Left ventricle myocardium inferior (tissue), 1 donor: Measurements from ENCODE around the gene CPNE7. TPM values are rescaled to one million over a fixed set of nuclear protein-coding genes. Genes with fewer than 3 reads are reported as not detected.

ENCODE experiments used
- DNase-seq: peaks from one replicate; pipeline ENCODE4 v3.0.0-alpha.2; 2020
- H3K27ac ChIP-seq: fragments of 200-600 bp; replicated peaks from 2 replicates; pipeline ENCODE4 v1.8.0; 2021
- H3K27me3 ChIP-seq: fragments of 200-600 bp; 2 replicates; pipeline ENCODE4 v1.8.0; 2021; ENCODE audit warnings: low read depth
- H3K36me3 ChIP-seq: fragments of 200-600 bp; 2 replicates; pipeline ENCODE4 v1.8.0; 2021
- H3K4me1 ChIP-seq: fragments of 200-600 bp; 2 replicates; pipeline ENCODE4 v1.8.0; 2021
- H3K4me3 ChIP-seq: fragments of 200-600 bp; 2 replicates; pipeline ENCODE4 v1.8.0; 2021; ENCODE audit warnings: mild to moderate bottlenecking, moderate library complexity
- H3K9me3 ChIP-seq: fragments of 200-600 bp; replicated peaks from 2 replicates; pipeline ENCODE4 v1.8.0; 2021
- intact Hi-C: fragments of 100-400 bp; cut with micrococcal nuclease; formaldehyde crosslinking; loops from one replicate; pipeline ENCODE4 v1.11.0; 2022
- total RNA-seq: library from RNA; stranded (reverse); fragmentation: NEBNext Ultra II Directional; extraction: Animal tissue kit (Norgen Biotek cat#: 25700); gene quantifications from one replicate; pipeline ENCODE4 v1.2.1, GENCODE V29; 2021
- TF ChIP-seq, protein P1 (sequence below): fragments of 200-600 bp; IDR thresholded peaks from 2 replicates; pipeline ENCODE4 v1.8.0; 2021; ENCODE audit warnings: antibody characterized with exemption, mild to moderate bottlenecking, borderline replicate concordance
- donor health status: DM: no; HTN: yes; CAD: no; lungs with severe emphysema.

The CPNE7 gene
- total RNA-seq, 1 donor from 2014 or later = not detected

DNA sequence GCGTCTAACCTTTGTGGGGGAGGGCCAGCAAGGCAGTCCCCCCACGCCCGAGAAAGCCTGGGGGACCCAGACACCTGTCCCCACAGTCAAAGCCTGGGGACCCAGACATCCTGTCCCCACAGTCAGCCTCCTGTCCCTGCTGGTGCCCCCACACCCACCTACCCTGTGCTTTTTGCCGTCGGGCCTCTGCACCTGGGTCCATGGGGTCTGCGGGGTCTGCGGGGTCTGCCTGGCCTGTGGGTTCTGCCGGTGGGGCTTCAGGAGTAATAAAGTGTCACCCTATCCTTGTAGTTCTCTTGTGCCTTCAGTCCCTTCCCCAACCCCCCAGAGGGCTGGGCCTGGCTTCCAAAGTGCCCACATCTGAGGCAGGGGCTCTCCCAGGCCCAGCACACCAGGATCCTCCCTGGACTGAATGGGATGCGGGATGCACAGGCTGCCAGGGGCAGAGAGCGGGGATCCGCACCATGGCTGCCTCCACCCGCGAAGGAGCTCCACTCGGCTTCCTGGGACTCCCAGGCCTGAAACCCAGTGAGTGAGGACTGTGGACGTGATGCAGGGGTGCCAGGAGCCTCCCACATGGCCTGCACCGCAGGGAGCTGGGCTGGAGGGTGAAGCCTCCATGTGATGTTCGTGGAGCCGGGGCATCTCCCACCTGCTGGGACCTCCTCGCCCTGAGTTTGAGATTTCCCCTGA, 21.5 kb downstream of the CPNE7 start:
- peaks cover 5% of the 10 kb centered on the region for H3K27me3 ChIP-seq
- no peaks in the 10 kb centered on the region for H3K36me3 ChIP-seq
- peaks cover under 1% of the 10 kb centered on the region for H3K4me1 ChIP-seq
- no peak for DNase-seq
- TF ChIP-seq, protein P1, sequence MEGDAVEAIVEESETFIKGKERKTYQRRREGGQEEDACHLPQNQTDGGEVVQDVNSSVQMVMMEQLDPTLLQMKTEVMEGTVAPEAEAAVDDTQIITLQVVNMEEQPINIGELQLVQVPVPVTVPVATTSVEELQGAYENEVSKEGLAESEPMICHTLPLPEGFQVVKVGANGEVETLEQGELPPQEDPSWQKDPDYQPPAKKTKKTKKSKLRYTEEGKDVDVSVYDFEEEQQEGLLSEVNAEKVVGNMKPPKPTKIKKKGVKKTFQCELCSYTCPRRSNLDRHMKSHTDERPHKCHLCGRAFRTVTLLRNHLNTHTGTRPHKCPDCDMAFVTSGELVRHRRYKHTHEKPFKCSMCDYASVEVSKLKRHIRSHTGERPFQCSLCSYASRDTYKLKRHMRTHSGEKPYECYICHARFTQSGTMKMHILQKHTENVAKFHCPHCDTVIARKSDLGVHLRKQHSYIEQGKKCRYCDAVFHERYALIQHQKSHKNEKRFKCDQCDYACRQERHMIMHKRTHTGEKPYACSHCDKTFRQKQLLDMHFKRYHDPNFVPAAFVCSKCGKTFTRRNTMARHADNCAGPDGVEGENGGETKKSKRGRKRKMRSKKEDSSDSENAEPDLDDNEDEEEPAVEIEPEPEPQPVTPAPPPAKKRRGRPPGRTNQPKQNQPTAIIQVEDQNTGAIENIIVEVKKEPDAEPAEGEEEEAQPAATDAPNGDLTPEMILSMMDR = no peak
- H3K27ac ChIP-seq = no peak overlapping the region
- intact Hi-C loops = no loop called here
- no peaks in the 10 kb centered on the region for H3K9me3 ChIP-seq
- H3K4me3 ChIP-seq = no peak overlapping the region

DNA sequence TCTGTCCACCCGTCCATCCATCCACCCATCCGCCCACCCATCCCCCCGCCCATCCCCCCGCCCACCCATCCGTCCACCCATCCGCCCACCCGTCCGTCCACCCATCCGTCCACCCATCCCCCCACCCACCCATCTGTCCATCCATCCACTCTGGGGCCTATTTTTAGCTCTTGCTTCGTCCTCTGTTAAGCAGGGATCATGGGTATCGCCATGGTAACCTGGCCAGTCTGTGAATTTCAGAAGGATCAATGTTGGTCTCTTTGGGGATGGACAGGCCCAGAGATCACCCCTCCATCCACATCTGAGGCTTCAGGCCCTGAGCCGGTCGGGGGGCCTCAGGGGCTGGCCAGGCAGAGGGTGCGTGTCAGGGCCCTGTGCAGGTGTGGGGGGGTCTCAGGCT, 22.6 kb downstream of the CPNE7 start:
- Histone ChIP-seq H3K27ac (no peak overlapping the region), H3K36me3 (no peaks in the 10 kb centered on the region), H3K27me3 (peaks cover 16% of the 10 kb centered on the region), H3K4me1 (peaks cover 9% of the 10 kb centered on the region), H3K4me3 (no peak overlapping the region), H3K9me3 (no peaks in the 10 kb centered on the region)
- DNase-seq = no peak
- intact Hi-C loops = no loop called here
- TF ChIP-seq, protein P1 = no peak

DNA sequence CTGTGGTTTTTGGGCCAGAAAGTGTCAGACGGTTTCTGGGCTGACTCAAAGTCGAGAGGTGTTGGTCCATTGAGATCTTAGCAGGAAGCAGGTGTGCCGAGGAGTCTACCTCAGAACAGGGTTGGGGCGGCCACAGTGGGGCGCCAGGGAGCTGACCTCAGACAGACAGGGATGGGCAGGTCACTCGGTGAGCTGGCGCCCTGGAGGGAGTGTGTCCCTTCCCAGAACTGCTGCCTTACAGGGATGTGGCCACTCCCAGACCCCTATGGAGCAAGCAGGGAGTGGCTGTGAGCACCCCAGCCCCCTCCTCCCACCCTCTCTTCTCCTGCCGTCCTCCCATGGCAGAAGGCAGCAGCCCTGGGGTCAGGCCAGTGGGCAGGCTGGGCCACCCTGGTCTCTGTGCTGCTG, 23.9 kb downstream of the CPNE7 start:
- H3K4me1 ChIP-seq = peaks cover 9% of the 10 kb centered on the region
- H3K27me3 ChIP-seq = peaks cover 20% of the 10 kb centered on the region
- TF ChIP-seq, protein P1 = no peak
- no peak overlapping the region for H3K27ac ChIP-seq
- H3K9me3 ChIP-seq = no peaks in the 10 kb centered on the region
- DNase-seq = no peak
- no peak overlapping the region for H3K4me3 ChIP-seq
- H3K36me3 ChIP-seq = no peaks in the 10 kb centered on the region
- intact Hi-C loops = no loop called here

DNA sequence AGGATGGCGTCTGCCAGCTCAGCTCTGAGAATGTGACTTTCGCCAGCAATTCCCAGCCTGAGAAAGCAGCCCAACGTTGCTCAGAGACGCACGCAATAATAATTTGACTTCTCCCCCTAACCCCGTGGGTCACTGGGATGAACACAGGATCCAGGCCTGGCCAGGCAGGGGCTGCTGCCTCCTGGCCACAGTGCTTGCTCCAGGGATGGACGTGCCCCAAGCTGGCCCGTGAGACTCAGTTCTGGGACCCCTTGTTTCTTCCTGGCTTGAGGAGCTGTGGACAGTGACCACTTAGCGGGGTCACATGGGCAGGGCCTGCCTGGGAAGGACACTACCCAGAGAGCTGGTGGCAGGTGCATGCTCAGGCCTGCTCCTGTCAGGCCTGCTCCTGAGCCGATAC, 24.3 kb downstream of the CPNE7 start:
- intact Hi-C loops = no loop called here

DNA sequence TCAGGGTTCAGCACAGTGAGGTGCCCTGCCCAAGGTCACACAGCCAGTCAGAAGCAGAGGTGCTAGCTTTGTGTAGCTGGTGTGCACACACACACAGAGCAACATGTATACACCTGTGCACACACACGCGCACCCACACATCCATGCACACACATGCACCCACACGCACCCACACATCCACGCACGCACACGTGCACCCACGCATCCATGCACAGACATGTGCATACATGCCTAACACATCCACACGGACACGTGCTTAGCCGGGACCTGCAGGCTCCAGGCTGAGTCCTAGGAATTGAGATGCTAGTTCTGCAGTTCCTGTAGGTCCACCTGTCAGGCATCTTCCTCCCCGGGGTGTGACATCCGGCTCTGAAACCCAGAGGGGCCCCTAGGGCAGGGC, 24.9 kb downstream of the CPNE7 start:
- no peaks in the 10 kb centered on the region for H3K36me3 ChIP-seq
- H3K27ac ChIP-seq = no peak overlapping the region
- no peak for DNase-seq
- peaks cover 30% of the 10 kb centered on the region for H3K27me3 ChIP-seq
- intact Hi-C loops = no loop called here
- no peaks in the 10 kb centered on the region for H3K9me3 ChIP-seq
- TF ChIP-seq, protein P1 = no peak
- no peak overlapping the region for H3K4me3 ChIP-seq
- H3K4me1 ChIP-seq = peaks cover 9% of the 10 kb centered on the region

More for the DNA sequence above, 24.3 kb downstream of the CPNE7 start:
- H3K9me3 ChIP-seq = no peaks in the 10 kb centered on the region
- H3K4me3 ChIP-seq = no peak overlapping the region
- H3K36me3 ChIP-seq = no peaks in the 10 kb centered on the region
- peaks cover 9% of the 10 kb centered on the region for H3K4me1 ChIP-seq
- DNase-seq = no peak
- TF ChIP-seq, protein P1 = no peak
- no peak overlapping the region for H3K27ac ChIP-seq
- H3K27me3 ChIP-seq = peaks cover 25% of the 10 kb centered on the region
